Fibroblast of the aortic adventitia (primary cell): ENCODE data around the gene TMED1. TPM values are rescaled to one million over a fixed set of nuclear protein-coding genes. Genes with fewer than 3 reads are reported as not detected.

Source experiments
- DNase-seq: peaks from one replicate; pipeline ENCODE4 v3.0.0-alpha.2; 2010; ENCODE audit warnings: low read depth
- H3K4me3 ChIP-seq: 2 replicates; pipeline ENCODE4 v1.5.1; 2011; ENCODE audit warnings: low read depth, mild to moderate bottlenecking, control low read depth, low read length, moderate library complexity
- CTCF ChIP-seq: IDR thresholded peaks from 2 replicates; pipeline ENCODE4 v1.5.1; 2011; ENCODE audit warnings: mild to moderate bottlenecking, low read length, control low read depth, inconsistent platforms; ENCODE audit not compliant: insufficient read depth
- total RNA-seq: library from RNA; depleted of rRNA; stranded (reverse); fragments of >200 nt; gene quantifications from 2 replicates; pipeline ENCODE4 v1.2.3, GENCODE V29; 2012; ENCODE audit warnings: low replicate concordance

TMED1 gene
- total RNA-seq, 1 donor = 30.2 TPM

GRCh38 chr19:10812902-10813404 is 23.1 kb downstream of the TMED1 start:
- no peak overlapping the region for H3K4me3 ChIP-seq
- peak; percentile 7 for TF ChIP-seq CTCF
- peak; percentile 92 for DNase-seq

GRCh38 chr19:10812196-10812595 is 23.8 kb downstream of the TMED1 start:
- TF ChIP-seq CTCF = no peak
- no peak overlapping the region for H3K4me3 ChIP-seq
- no peak for DNase-seq

GRCh38 chr19:10811391-10812111 is 24.5 kb downstream of the TMED1 start:
- TF ChIP-seq CTCF = no peak
- H3K4me3 ChIP-seq = no peak overlapping the region
- no peak for DNase-seq

GRCh38 chr19:10809651-10810285 is 26.2 kb downstream of the TMED1 start:
- no peak for TF ChIP-seq CTCF
- DNase-seq = no peak

GRCh38 chr19:10808937-10809649 is 26.9 kb downstream of the TMED1 start:
- H3K4me3 ChIP-seq = no peak overlapping the region
- TF ChIP-seq CTCF = no peak
- DNase-seq = peak; percentile 43

More at GRCh38 chr19:10809651-10810285, 26.2 kb downstream of the TMED1 start:
- no peak overlapping the region for H3K4me3 ChIP-seq

- DNase-seq = no peak
- TF ChIP-seq CTCF = no peak
These were observed 30.2 kb downstream of the TMED1 start for GRCh38 chr19:10805758-10806247.

More at GRCh38 chr19:10805758-10806247, 30.2 kb downstream of the TMED1 start:
- H3K4me3 ChIP-seq = no peak overlapping the region
